HepG2 (cell line): ENCODE data around the gene MBLAC1. TPM values are rescaled to one million over a fixed set of nuclear protein-coding genes. Genes with fewer than 3 reads are reported as not detected.

Experiments
- ATAC-seq: fragments of 200-7000 bp; cut with Tn5 transposase; 3 replicates; pipeline ENCODE4 v1.9.1; 2020; ENCODE audit warnings: mild to moderate bottlenecking, moderate library complexity
- BruUV-seq: library from RNA; stranded (reverse); fragments of 400-500 nt; replicated peaks from 2 replicates; lab custom pipeline; 2021; lab: Mats Ljungman, UMichigan
- CTCF ChIA-PET: fragments of 300-600 bp; formaldehyde crosslinking; extraction: SDS; loops from one replicate; lab custom pipeline; 2021; ENCODE audit warnings: low total read pairs, inconsistent platforms, low intra/inter-chr PET ratio; lab: Yijun Ruan, JAX
- POLR2A ChIA-PET: fragments of 350-600 bp; sonication (Branson Sonifier 250); formaldehyde crosslinking; loops from one replicate; lab custom pipeline; 2020; ENCODE audit warnings: antibody characterized with exemption, inconsistent platforms; lab: Yijun Ruan, JAX
- DNase-seq: peaks from one replicate; pipeline ENCODE4 v3.0.0-alpha.2; 2015; ENCODE audit warnings: low spot score
- FAIRE-seq: peaks from 3 replicates; lab custom pipeline; 2011; peaks lifted over from hg19 to GRCh38; lab: Jason Lieb, UNC
- H2AFZ ChIP-seq: one replicate; pipeline ENCODE4 v1.6.1; 2011; ENCODE audit warnings: low read length, inconsistent platforms
- H3K27ac ChIP-seq: fragments of 300-600 bp; 3 replicates; pipeline ENCODE4 v1.8.0; 2011; ENCODE audit warnings: mixed run types, mild to moderate bottlenecking, mixed read lengths, low read length, inconsistent platforms; ENCODE audit not compliant: insufficient read depth; ENCODE audit errors: extremely low read length
- H3K27me3 ChIP-seq, 2 experiments: fragments of 200-600 bp in 1 of 2; 2 replicates in 1 of 2; 3 replicates in 1 of 2; pipeline versions ENCODE4 v1.6.0 to v1.8.0; 2011; ENCODE audit warnings: low read length in 2 of 2, mild to moderate bottlenecking in 2 of 2, moderate library complexity in 2 of 2, inconsistent platforms in 1 of 2; ENCODE audit not compliant: insufficient read depth in 2 of 2, control insufficient read depth in 1 of 2
- H3K36me3 ChIP-seq, 2 experiments: fragments of 200-600 bp in 1 of 2; replicated peaks in 1 of 2; 2 replicates in 1 of 2; 3 replicates in 1 of 2; pipeline versions ENCODE4 v1.5.1 to v1.8.0; 2011; ENCODE audit warnings: low read length in 2 of 2, inconsistent platforms in 1 of 2; ENCODE audit not compliant: insufficient read depth in 2 of 2, control insufficient read depth in 1 of 2
- H3K4me1 ChIP-seq: 2 replicates; pipeline ENCODE4 v1.5.1; 2012; ENCODE audit warnings: low read length, inconsistent platforms; ENCODE audit not compliant: insufficient read depth
- H3K4me2 ChIP-seq: 2 replicates; pipeline ENCODE4 v1.6.0; 2011; ENCODE audit warnings: low read depth, low read length, inconsistent platforms
- H3K4me3 ChIP-seq, 3 experiments: fragments of 200-600 bp in 1 of 3; sonication (generic), shearing (Covaris generic) in 1 of 3; replicated peaks in 1 of 3; 2 replicates each; pipeline ENCODE4 v1.5.1; 2011 to 2016; ENCODE audit warnings: low read length in 3 of 3, inconsistent platforms in 2 of 3, low read depth in 2 of 3, mild to moderate bottlenecking in 2 of 3, control low read depth in 1 of 3, mixed read lengths in 1 of 3; ENCODE audit not compliant: insufficient read depth in 1 of 3
- H3K79me2 ChIP-seq: one replicate; pipeline ENCODE4 v1.6.1; 2011; ENCODE audit warnings: low read length, inconsistent platforms; ENCODE audit not compliant: insufficient read depth
- H3K9ac ChIP-seq: 2 replicates; pipeline ENCODE4 v1.6.0; 2011; ENCODE audit warnings: mild to moderate bottlenecking, low read depth, low read length, inconsistent platforms; ENCODE audit not compliant: insufficient read depth
- H3K9me3 ChIP-seq: 2 replicates; pipeline ENCODE4 v1.5.1; 2012; ENCODE audit warnings: mild to moderate bottlenecking, low read length
- H4K20me1 ChIP-seq: 2 replicates; pipeline ENCODE4 v1.6.0; 2011; ENCODE audit warnings: inconsistent platforms, mild to moderate bottlenecking, low read length, moderate library complexity; ENCODE audit not compliant: insufficient read depth
- AKAP8 ChIP-seq: sonication (generic); formaldehyde crosslinking; IDR thresholded peaks from 2 replicates; pipeline ENCODE4 v1.5.1; 2020; ENCODE audit warnings: mild to moderate bottlenecking, missing genetic modification reagents
- CTCF ChIP-seq: sonication (generic); formaldehyde crosslinking; IDR thresholded peaks from 2 replicates; pipeline ENCODE4 v1.5.0; 2020; ENCODE audit warnings: mild to moderate bottlenecking, missing genetic modification reagents, moderate library complexity
- RARG ChIP-seq: sonication (generic); formaldehyde crosslinking; IDR thresholded peaks from 2 replicates; pipeline ENCODE4 v1.4.0; 2020; ENCODE audit warnings: low read depth, mild to moderate bottlenecking, missing genetic modification reagents
- STAG1 ChIP-seq: sonication (generic); formaldehyde crosslinking; IDR thresholded peaks from 2 replicates; pipeline ENCODE4 v1.4.0; 2020; ENCODE audit warnings: missing genetic modification reagents
- ZBED4 ChIP-seq: sonication (generic); formaldehyde crosslinking; IDR thresholded peaks from 2 replicates; pipeline ENCODE4 v1.4.0; 2020; ENCODE audit warnings: missing genetic modification reagents, borderline replicate concordance
- ZNF446 ChIP-seq: sonication (generic); formaldehyde crosslinking; IDR thresholded peaks from 2 replicates; pipeline ENCODE4 v1.5.0; 2020; ENCODE audit warnings: mild to moderate bottlenecking, missing genetic modification reagents
- ZNF780A ChIP-seq: sonication (generic); formaldehyde crosslinking; IDR thresholded peaks from 2 replicates; pipeline ENCODE4 v1.8.0; 2022; ENCODE audit warnings: mild to moderate bottlenecking, missing genetic modification reagents, moderate library complexity
- WGBS: methylation state at CpG from one replicate; pipeline ENCODE4 v1.1.6; 2017; ENCODE audit warnings: low lambda C conversion rate; 5-methylcytosine and 5-hydroxymethylcytosine counted together
- in situ Hi-C: cut with HindIII; loops from 2 replicates; pipeline ENCODE4 v1.10.0; 2017; ENCODE audit warnings: low pct_unique_long_range_greater_than_20kb; ENCODE audit not compliant: extremely low pct_ligation_motif_present
- intact Hi-C: fragments of 100-400 bp; cut with micrococcal nuclease; formaldehyde crosslinking; loops from one replicate; pipeline ENCODE4 v1.10.0; 2022; ENCODE audit not compliant: unreplicated experiment
- polyA plus RNA-seq, 8 experiments: library from polyadenylated mRNA; depleted of rRNA in 3 of 8; stranded (reverse) in 7 of 8; unstranded in 1 of 8; fragments of >200 nt; fragmentation: Illumina TruSeq in 4 of 8; extraction: Trizol in 4 of 8; gene quantifications; 2 replicates each; pipeline versions ENCODE4 v1.2.1 to v1.2.3, GENCODE V29; 2011 to 2016; ENCODE audit warnings: low read depth in 4 of 8, missing spikeins in 1 of 8, mixed read lengths in 1 of 8; ENCODE audit not compliant: insufficient read depth in 1 of 8
- total RNA-seq, 5 experiments: library from RNA; depleted of rRNA; stranded (reverse); fragments of >200 nt; fragmentation: Illumina TruSeq; extraction: Trizol; gene quantifications; 2 replicates each; pipeline ENCODE4 v1.2.3, GENCODE V29; 2016; ENCODE audit warnings: low read depth in 1 of 5

MBLAC1 gene
- total and polyA plus RNA-seq, 2 of the 13 experiments (the other 11 are each of a cell fraction or from before 2014, with no cell fraction given) = 0.79 to 2.1 TPM

GRCh38 chr7:100171840-100172239 lies 45.1 kb downstream of the MBLAC1 start (continued):
- no peak for TF ChIP-seq ZBED4 (CRISPR knock-in tag)
- TF ChIP-seq AKAP8 (CRISPR knock-in tag) = no peak
- TF ChIP-seq STAG1 = no peak

- POLR2A ChIA-PET = no interaction called here
- no peak overlapping the region for H3K4me3 ChIP-seq
- TF ChIP-seq ZNF446 (CRISPR knock-in tag) = no peak
- no peak for TF ChIP-seq RARG
- no peak for TF ChIP-seq ZNF780A (CRISPR knock-in tag)
- TF ChIP-seq CTCF = peak; percentile 21; the same call in 1 of the 2 replicates
- TF ChIP-seq, all 625 proteins: peak for 1
- CTCF ChIA-PET = no interaction called here
- in situ Hi-C loops (no loop called here), intact Hi-C loops (no loop called here)
- Histone ChIP-seq H3K27ac (no peak overlapping the region), H3K4me1 (peaks cover 35% of the 10 kb centered on the region), H3K27me3 (peaks cover 3 to 25% of the 10 kb centered on the region in 2 experiments; a peak in 3 of 5 replicates), H3K9me3 (no peaks in the 10 kb centered on the region), H3K4me2 (no peak overlapping the region), H3K79me2 (no peaks in the 10 kb centered on the region), H2AFZ (no peak overlapping the region), H4K20me1 (no peaks in the 10 kb centered on the region), H3K9ac (no peak overlapping the region), H3K36me3 (no peaks in the 10 kb centered on the region)
- ATAC-seq = peak; percentile 5; the same call in 1 of the 3 replicates
- no peak for FAIRE-seq
- BruUV-seq = no TSS peak
- 56% methylated on average over 8 of the region's 11 CpGs for WGBS
- DNase-seq = no peak
Observed at GRCh38 chr7:100173806-100174495, 47.2 kb downstream of the MBLAC1 start.
